ENCODE measurements around the gene CLCNKA. TPM values are rescaled to one million over a fixed set of nuclear protein-coding genes. Genes with fewer than 3 reads are reported as not detected.
A peak's percentile ranks its signal among the peaks of the same experiment; 100 is the strongest.
"Not testable (repeated sequence)": the region's sequence is repeated elsewhere in the genome, so short reads cannot be mapped to it uniquely, and the experiment has no call there.

Gene CLCNKA
- total RNA-seq, 1 donor from 2014 or later: 0.65 TPM

- ATAC-seq: no peak
These were observed 22.9 kb upstream of the CLCNKA start for GRCh38 chr1:15998929-15999328.

GRCh38 chr1:16001274-16001673, 20.6 kb upstream of the CLCNKA start:
- H3K27ac ChIP-seq; H3K36me3 ChIP-seq; DNase-seq; H3K4me1 ChIP-seq; H3K4me3 ChIP-seq; ATAC-seq; intact Hi-C loops (cut with DNase I); H3K27me3 ChIP-seq (ENCODE audit: low read depth); H3K9me3 ChIP-seq: not testable (repeated sequence)

More at GRCh38 chr1:15998929-15999328, 22.9 kb upstream of the CLCNKA start:
- no peak for DNase-seq
- Histone ChIP-seq H3K27ac (no peak overlapping the region), H3K4me3 (no peak overlapping the region), H3K9me3 (no peaks in the 10 kb centered on the region), H3K4me1 (no peaks in the 10 kb centered on the region), H3K27me3 (ENCODE audit: low read depth) (no peaks in the 10 kb centered on the region), H3K36me3 (no peaks in the 10 kb centered on the region)
- no peak for TF ChIP-seq CTCF (IDR thresholded peaks at IDR 0.05)
- intact Hi-C loops (cut with DNase I): loop anchor here (10.0 kb wide), 1 partner anchor 184 kb away; no protein-coding TSS in a partner anchor

- Histone ChIP-seq H3K4me1 (no peaks in the 10 kb centered on the region), H3K9me3 (no peaks in the 10 kb centered on the region), H3K4me3 (no peak overlapping the region), H3K36me3 (no peaks in the 10 kb centered on the region), H3K27ac (no peak overlapping the region), H3K27me3 (ENCODE audit: low read depth) (no peaks in the 10 kb centered on the region)
- no peak for ATAC-seq
- intact Hi-C loops (cut with DNase I): no loop called here
- no peak for DNase-seq
- no peak for TF ChIP-seq CTCF (IDR thresholded peaks at IDR 0.05)
These were observed 16.2 kb upstream of the CLCNKA start for GRCh38 chr1:16005597-16005996.

- DNase-seq (peak; percentile 18), ATAC-seq (no peak)
- H3K27me3 ChIP-seq (ENCODE audit: low read depth): no peaks in the 10 kb centered on the region
- H3K4me1 ChIP-seq: no peaks in the 10 kb centered on the region
- intact Hi-C loops (cut with DNase I): no loop called here
- no peaks in the 10 kb centered on the region for H3K36me3 ChIP-seq
- H3K4me3 ChIP-seq: no peak overlapping the region
- no peak overlapping the region for H3K27ac ChIP-seq
- no peak for TF ChIP-seq CTCF (IDR thresholded peaks at IDR 0.05)
- no peaks in the 10 kb centered on the region for H3K9me3 ChIP-seq
These were observed 15.8 kb upstream of the CLCNKA start for GRCh38 chr1:16006010-16006409.

GRCh38 chr1:16006552-16007485, 15.0 kb upstream of the CLCNKA start:
- H3K27me3 ChIP-seq (ENCODE audit: low read depth): no peaks in the 10 kb centered on the region
- H3K4me3 ChIP-seq: no peak overlapping the region
- H3K27ac ChIP-seq: no peak overlapping the region
- no peaks in the 10 kb centered on the region for H3K4me1 ChIP-seq
- no peaks in the 10 kb centered on the region for H3K9me3 ChIP-seq
- peak; percentile 15 for DNase-seq
- TF ChIP-seq CTCF (IDR thresholded peaks at IDR 0.05): no peak
- no peak for ATAC-seq
- intact Hi-C loops (cut with DNase I): no loop called here
- H3K36me3 ChIP-seq: no peaks in the 10 kb centered on the region

- no peaks in the 10 kb centered on the region for H3K36me3 ChIP-seq
- no peak for DNase-seq
- H3K27me3 ChIP-seq (ENCODE audit: low read depth): no peaks in the 10 kb centered on the region
- no peak overlapping the region for H3K4me3 ChIP-seq
- H3K27ac ChIP-seq: no peak overlapping the region
- no peaks in the 10 kb centered on the region for H3K9me3 ChIP-seq
- peaks cover 8% of the 10 kb centered on the region for H3K4me1 ChIP-seq
- ATAC-seq: no peak
- intact Hi-C loops (cut with DNase I): no loop called here
- TF ChIP-seq CTCF (IDR thresholded peaks at IDR 0.05): no peak
These were observed 14.0 kb upstream of the CLCNKA start for GRCh38 chr1:16007671-16008341.
